Tibial nerve (tissue), 4 donors: ENCODE measurements around the gene CCDC185. TPM values are rescaled to one million over a fixed set of nuclear protein-coding genes. Genes with fewer than 3 reads are reported as not detected.
A peak's percentile ranks its signal among the peaks of the same experiment; 100 is the strongest.

Experiments
- DNase-seq, 2 donors: peaks; one replicate each; pipeline ENCODE4 v3.0.0-alpha.2; 2019; ENCODE audit warnings: low spot score in 2 of 2
- H3K27ac ChIP-seq, 4 donors: fragments of 200-600 bp; sonication (generic) in 3 of 4; one replicate each; pipeline ENCODE4 v1.5.1; 2017 to 2019; ENCODE audit warnings: mild to moderate bottlenecking in 1 of 4
- H3K27me3 ChIP-seq, 2 donors: fragments of 200-600 bp; sonication (generic) in 1 of 2; one replicate each; pipeline versions ENCODE4 v1.5.1 to v1.6.0; 2017 to 2019
- H3K36me3 ChIP-seq, 3 donors: fragments of 200-600 bp; sonication (generic); one replicate each; pipeline ENCODE4 v1.5.1; 2018 to 2019
- H3K4me1 ChIP-seq, 4 donors: fragments of 200-600 bp; sonication (generic) in 3 of 4; one replicate each; pipeline ENCODE4 v1.5.1; 2017 to 2019
- H3K4me3 ChIP-seq, 4 donors: fragments of 200-600 bp; sonication (generic) in 3 of 4; one replicate each; pipeline ENCODE4 v1.5.1; 2017 to 2019; ENCODE audit warnings: mild to moderate bottlenecking in 1 of 4, moderate library complexity in 1 of 4
- H3K9me3 ChIP-seq, 4 donors: fragments of 200-600 bp; sonication (generic) in 3 of 4; one replicate each; pipeline ENCODE4 v1.5.1; 2017 to 2019
- EP300 ChIP-seq, 2 donors: sonication (generic); formaldehyde crosslinking; IDR thresholded peaks; one replicate each; pipeline ENCODE4 v1.6.1; 2017; ENCODE audit warnings: antibody characterized with exemption in 2 of 2, mild to moderate bottlenecking in 1 of 2
- POLR2A ChIP-seq, 2 donors: fragments of 450-650 bp; IDR thresholded peaks; one replicate each; pipeline ENCODE4 v1.6.1; 2017; ENCODE audit warnings: antibody characterized with exemption in 2 of 2, mild to moderate bottlenecking in 2 of 2, moderate library complexity in 2 of 2
- WGBS, 2 donors: methylation state at CpG; one replicate each; pipeline ENCODE4 v1.1.5; 2018; 5-methylcytosine and 5-hydroxymethylcytosine counted together
- total RNA-seq, 4 donors: library from RNA; depleted of rRNA; stranded (reverse); fragments of >200 nt; gene quantifications; one replicate each; pipeline ENCODE4 v1.1.0, GENCODE V29; 2016
- TF ChIP-seq, protein P1 (sequence below), 5 experiments: fragments of 200-600 bp in 3 of 5; fragments of 450-650 bp in 2 of 5; sonication (generic) in 3 of 5; IDR thresholded peaks; one replicate each; pipeline ENCODE4 v1.5.1; 2016 to 2019; ENCODE audit warnings: antibody characterized with exemption in 5 of 5, mild to moderate bottlenecking in 3 of 5, moderate library complexity in 2 of 5

CCDC185 gene
- total RNA-seq, 4 donors from 2014 or later, result not detected

DNA sequence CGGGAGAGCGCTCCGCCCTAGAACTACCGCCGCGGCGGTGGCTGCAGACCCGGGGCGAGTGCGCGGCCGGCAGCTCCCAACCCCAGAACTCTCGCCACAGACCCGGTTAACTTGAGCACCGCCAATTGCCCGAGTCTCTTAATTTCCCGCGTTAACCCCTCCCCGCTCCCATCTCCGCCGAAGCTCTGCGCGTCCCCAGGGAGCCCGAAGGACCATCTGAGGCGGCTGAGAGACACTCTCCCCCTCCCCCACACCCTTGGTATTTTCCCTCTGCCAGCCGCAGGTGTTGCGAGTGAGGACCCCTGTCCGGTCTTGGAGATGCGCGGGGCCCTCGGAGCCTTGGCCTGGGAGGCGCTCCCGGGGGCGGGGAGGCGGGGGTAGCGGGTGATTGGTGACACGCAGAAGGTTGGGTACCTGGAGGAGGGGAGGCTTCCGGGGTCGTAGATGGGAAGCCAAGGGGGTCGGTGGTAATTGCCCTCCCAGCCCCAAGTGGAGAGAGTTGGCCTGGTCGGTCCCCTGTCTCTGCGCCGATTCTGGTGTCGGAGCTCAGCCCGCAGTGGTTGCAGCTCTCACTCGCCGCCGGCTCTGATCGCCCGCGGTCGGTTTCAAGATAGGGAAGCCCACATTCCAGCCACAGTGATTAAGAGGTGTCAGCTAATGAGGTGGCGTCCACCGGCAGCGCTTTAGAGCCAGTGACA is 28.4 kb upstream of the CCDC185 start:
- TF ChIP-seq, protein P1, sequence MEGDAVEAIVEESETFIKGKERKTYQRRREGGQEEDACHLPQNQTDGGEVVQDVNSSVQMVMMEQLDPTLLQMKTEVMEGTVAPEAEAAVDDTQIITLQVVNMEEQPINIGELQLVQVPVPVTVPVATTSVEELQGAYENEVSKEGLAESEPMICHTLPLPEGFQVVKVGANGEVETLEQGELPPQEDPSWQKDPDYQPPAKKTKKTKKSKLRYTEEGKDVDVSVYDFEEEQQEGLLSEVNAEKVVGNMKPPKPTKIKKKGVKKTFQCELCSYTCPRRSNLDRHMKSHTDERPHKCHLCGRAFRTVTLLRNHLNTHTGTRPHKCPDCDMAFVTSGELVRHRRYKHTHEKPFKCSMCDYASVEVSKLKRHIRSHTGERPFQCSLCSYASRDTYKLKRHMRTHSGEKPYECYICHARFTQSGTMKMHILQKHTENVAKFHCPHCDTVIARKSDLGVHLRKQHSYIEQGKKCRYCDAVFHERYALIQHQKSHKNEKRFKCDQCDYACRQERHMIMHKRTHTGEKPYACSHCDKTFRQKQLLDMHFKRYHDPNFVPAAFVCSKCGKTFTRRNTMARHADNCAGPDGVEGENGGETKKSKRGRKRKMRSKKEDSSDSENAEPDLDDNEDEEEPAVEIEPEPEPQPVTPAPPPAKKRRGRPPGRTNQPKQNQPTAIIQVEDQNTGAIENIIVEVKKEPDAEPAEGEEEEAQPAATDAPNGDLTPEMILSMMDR (IDR thresholded peaks at IDR 0.05), result no peak
- TF ChIP-seq POLR2A (IDR thresholded peaks at IDR 0.05), result no peak
- TF ChIP-seq EP300 (IDR thresholded peaks at IDR 0.05), result no peak
- Histone ChIP-seq H3K27me3 (peaks cover 0 to 52% of the 10 kb centered on the region in 2 donors), H3K4me3 (peak overlapping the region; percentile 15 to 57 (median 26)), H3K4me1 (peaks cover 0 to 26% (median 11%) of the 10 kb centered on the region in 4 donors), H3K9me3 (no peaks in the 10 kb centered on the region), H3K36me3 (no peaks in the 10 kb centered on the region), H3K27ac (no peak overlapping the region)
- DNase-seq, result no peak
- 1 to 4% methylated on average over 37 to 55 of the region's 55 CpGs for WGBS, 2 donors

DNA sequence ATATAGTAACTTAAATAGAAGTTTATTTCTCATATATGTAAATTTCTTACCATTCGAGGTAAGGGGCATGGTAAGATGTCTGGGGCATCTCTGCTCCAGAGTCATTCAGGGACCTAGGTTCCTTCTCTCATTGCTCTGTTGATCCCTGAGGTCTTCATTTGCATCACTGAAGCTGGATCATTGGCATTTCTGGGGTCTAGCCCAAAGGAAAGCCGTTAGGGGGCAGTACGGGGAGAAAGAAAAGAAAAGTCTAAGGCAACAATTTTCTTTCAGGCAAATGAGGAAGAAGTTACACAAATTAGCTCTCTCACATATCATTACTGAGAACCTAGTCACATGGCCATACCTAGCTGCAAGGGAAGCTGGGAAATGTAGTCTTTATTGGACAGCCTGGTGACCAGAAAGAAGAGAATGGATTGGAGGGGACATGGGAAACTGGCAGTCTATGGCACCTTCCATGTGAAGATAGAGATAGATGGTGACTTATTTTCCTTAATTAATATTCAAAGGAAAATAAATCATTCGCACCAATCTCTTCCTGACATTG is 19.1 kb upstream of the CCDC185 start:
- Histone ChIP-seq H3K27ac (no peak overlapping the region), H3K36me3 (no peaks in the 10 kb centered on the region), H3K4me1 (no peaks in the 10 kb centered on the region), H3K4me3 (no peak overlapping the region), H3K27me3 (no peaks in the 10 kb centered on the region), H3K9me3 (peaks cover 0 to 26% (median 0%) of the 10 kb centered on the region in 4 donors)
- TF ChIP-seq POLR2A (IDR thresholded peaks at IDR 0.05), result no peak
- TF ChIP-seq EP300 (IDR thresholded peaks at IDR 0.05), result no peak
- TF ChIP-seq, protein P1 (IDR thresholded peaks at IDR 0.05), result no peak
- DNase-seq, result no peak
- WGBS, 2 donors, result 71 to 77% methylated on average over 4 of the region's 4 CpGs

DNA sequence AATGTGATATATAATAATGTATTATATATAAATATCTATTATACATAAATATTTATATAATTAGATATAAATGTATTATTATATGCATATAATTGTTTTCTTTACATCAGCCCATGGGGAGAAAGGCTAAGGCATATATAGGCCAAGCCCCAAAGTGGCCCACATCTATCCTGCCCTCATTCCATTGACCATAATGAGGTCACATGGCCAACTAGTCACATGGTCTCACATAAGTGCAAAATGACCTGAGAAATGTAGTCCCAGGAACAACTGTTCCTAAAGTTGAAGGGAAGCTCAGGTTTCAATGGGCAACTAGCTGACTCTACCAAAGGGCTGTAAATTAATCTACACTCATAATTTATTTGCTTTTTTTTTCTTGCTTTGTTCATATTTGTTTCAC is 14.5 kb upstream of the CCDC185 start:
- Histone ChIP-seq H3K4me1 (no peaks in the 10 kb centered on the region), H3K9me3 (peaks cover 0 to 12% (median 0%) of the 10 kb centered on the region in 4 donors), H3K27ac (no peak overlapping the region), H3K4me3 (no peak overlapping the region), H3K27me3 (no peaks in the 10 kb centered on the region), H3K36me3 (no peaks in the 10 kb centered on the region)
- DNase-seq, result no peak
- TF ChIP-seq, protein P1 (IDR thresholded peaks at IDR 0.05), result no peak
- TF ChIP-seq POLR2A (IDR thresholded peaks at IDR 0.05) (no peak), EP300 (IDR thresholded peaks at IDR 0.05) (no peak)

DNA sequence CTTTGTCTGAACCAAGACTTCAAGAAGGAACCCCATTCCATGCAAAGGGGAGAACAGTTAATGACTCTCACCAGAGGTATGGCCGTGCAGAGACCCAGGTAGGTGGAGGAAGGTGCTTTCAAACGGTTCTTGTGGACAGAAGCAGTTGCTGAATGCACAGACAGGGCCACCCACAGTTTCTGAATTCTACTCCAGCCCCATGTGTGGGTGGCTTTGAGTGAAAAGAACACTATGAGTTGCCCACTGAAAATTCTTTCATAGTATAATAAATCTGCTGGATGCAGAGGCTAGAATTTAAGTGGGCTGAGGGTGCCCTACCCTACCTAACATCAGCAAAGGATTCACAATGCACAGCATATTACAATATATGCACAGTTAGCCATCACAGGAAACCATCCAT is 7.2 kb upstream of the CCDC185 start:
- no peak overlapping the region for H3K4me3 ChIP-seq
- H3K36me3 ChIP-seq, result no peaks in the 10 kb centered on the region
- 37 to 40% methylated on average over 2 of the region's 2 CpGs for WGBS, 2 donors
- TF ChIP-seq EP300 (IDR thresholded peaks at IDR 0.05) (no peak), POLR2A (IDR thresholded peaks at IDR 0.05) (no peak)
- TF ChIP-seq, protein P1 (IDR thresholded peaks at IDR 0.05), result no peak
- H3K9me3 ChIP-seq, result no peaks in the 10 kb centered on the region
- DNase-seq, result no peak
- no peaks in the 10 kb centered on the region for H3K27me3 ChIP-seq
- no peaks in the 10 kb centered on the region for H3K4me1 ChIP-seq
- H3K27ac ChIP-seq, result no peak overlapping the region

DNA sequence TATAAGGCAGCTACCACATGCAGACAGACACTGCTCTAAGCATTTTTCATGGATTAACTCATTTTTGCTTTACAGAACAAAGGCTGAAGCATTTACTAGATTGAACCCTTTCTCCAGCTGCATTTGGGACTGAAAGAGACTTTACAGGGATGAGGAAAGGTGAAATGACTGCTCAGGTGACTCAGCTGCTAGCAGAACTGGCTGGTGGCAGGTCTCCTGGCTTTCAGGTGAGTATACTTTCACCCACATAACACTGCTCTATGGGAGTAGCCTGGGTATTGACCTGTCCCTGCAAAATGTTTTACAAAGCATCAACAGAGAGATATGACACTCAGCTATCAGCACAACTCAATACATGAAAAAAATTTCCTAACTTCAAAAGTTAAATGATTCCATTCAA is 2.6 kb upstream of the CCDC185 start:
- H3K9me3 ChIP-seq, result peaks cover 0 to 15% (median 0%) of the 10 kb centered on the region in 4 donors
- peaks cover 0 to 27% of the 10 kb centered on the region in 2 donors for H3K27me3 ChIP-seq
- TF ChIP-seq, protein P1 (IDR thresholded peaks at IDR 0.05), result no peak
- no peak for TF ChIP-seq POLR2A (IDR thresholded peaks at IDR 0.05)
- no peak for TF ChIP-seq EP300 (IDR thresholded peaks at IDR 0.05)
- H3K36me3 ChIP-seq, result no peaks in the 10 kb centered on the region
- H3K4me1 ChIP-seq, result no peaks in the 10 kb centered on the region
- no peak overlapping the region for H3K4me3 ChIP-seq
- no peak for DNase-seq
- H3K27ac ChIP-seq, result no peak overlapping the region
